Bone marrow (tissue), 2 donors: ENCODE measurements around the gene DDX47.

Experiments
- DNase-seq, 2 donors: peaks; one replicate each; lab custom pipeline; 2025; lab: John Stamatoyannopoulos, UW

Gene DDX47

GRCh38 chr12:12813120-12814101, at the start of gene DDX47:
TSS of gene DDX47 (plus strand) at chr12:12813346. CDS start at chr12:12813368, 22 bp downstream.
- DNase-seq: peak; percentile 80 to 86

GRCh38 chr12:12764824-12765223, 48.3 kb upstream of the DDX47 start:
- DNase-seq: no peak

- DNase-seq: no peak
Observed at GRCh38 chr12:12770262-12770661, 42.9 kb upstream of the DDX47 start.

GRCh38 chr12:12774791-12775190, 38.4 kb upstream of the DDX47 start:
- DNase-seq: no peak

GRCh38 chr12:12776261-12776660, 36.9 kb upstream of the DDX47 start:
- no peak for DNase-seq

- DNase-seq: no peak
Observed at GRCh38 chr12:12777092-12777491, 36.1 kb upstream of the DDX47 start.

- no peak for DNase-seq
Observed at GRCh38 chr12:12779007-12779406, 34.1 kb upstream of the DDX47 start.

GRCh38 chr12:12779529-12779928, 33.6 kb upstream of the DDX47 start:
- DNase-seq: no peak

- no peak for DNase-seq
Observed at GRCh38 chr12:12784116-12784515, 29.0 kb upstream of the DDX47 start.

GRCh38 chr12:12784911-12785814, 28.0 kb upstream of the DDX47 start, which contains the start of gene APOLD1:
TSS of gene APOLD1 (plus strand) at chr12:12785659. CDS start at chr12:12785692, 33 bp downstream.
- no peak for DNase-seq

GRCh38 chr12:12786351-12786705, 26.8 kb upstream of the DDX47 start:
- DNase-seq: no peak

- peak; percentile 4 to 55 for DNase-seq
Observed at GRCh38 chr12:12786706-12787601, 26.2 kb upstream of the DDX47 start.

- no peak for DNase-seq
Observed at GRCh38 chr12:12788131-12788530, 25.0 kb upstream of the DDX47 start.

GRCh38 chr12:12788675-12789368, 24.3 kb upstream of the DDX47 start:
- DNase-seq: peak in 1 of 2 donors; percentile 64

- no peak for DNase-seq
Observed at GRCh38 chr12:12790956-12791355, 22.2 kb upstream of the DDX47 start.

- no peak for DNase-seq
Observed at GRCh38 chr12:12791756-12792369, 21.3 kb upstream of the DDX47 start.

GRCh38 chr12:12792421-12792820, 20.7 kb upstream of the DDX47 start:
- DNase-seq: no peak

GRCh38 chr12:12794686-12795085, 18.5 kb upstream of the DDX47 start:
- no peak for DNase-seq

- DNase-seq: no peak
Observed at GRCh38 chr12:12796171-12796570, 17.0 kb upstream of the DDX47 start.
